GM12873 (cell line): ENCODE data around the gene MYOZ3.

Experiments
- TF ChIP-seq, protein P1 (sequence below): IDR thresholded peaks from 2 replicates; pipeline ENCODE4 v1.5.1; 2012; ENCODE audit warnings: low read depth, mild to moderate bottlenecking, moderate library complexity, low read length, control low read depth; ENCODE audit not compliant: insufficient read depth; ENCODE audit errors: missing control alignments

Gene MYOZ3

DNA sequence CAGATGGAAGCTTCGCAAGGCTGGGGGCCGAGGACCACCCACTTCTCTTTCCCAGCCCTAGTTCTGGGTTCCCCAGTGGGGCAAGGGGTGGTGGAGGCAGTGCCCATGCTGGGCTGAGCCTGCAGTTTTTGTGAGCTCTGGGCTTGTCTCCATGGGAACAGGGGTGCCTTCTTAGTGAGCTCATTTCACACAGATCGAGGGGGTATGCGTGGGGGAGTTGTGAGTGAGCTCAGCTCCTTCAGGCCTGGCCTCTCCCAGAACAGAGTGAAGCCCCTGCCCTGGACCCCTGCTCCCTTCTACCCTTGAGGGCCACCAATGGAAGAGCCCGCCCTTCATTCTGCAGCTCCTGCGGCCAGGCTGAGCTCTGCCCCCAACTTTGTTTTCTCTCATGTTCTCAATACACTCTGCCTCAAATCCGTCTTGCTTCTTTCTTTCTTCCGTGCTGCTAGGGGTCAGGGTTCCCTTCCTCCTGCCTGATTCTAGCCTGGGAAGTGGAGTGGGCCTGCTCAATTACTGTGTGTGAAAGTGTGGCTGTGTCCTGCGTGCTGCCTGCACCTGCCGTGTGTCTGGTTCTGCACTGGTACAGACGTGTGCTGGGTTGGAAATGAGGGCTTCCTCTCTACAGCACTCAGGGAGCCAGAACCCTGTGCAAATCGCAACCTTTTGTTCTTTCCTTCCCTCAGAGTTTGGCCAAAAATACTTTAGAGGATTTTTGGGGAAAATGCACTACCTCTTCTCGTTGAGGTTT is 9.0 kb upstream of the MYOZ3 start:
- TF ChIP-seq, protein P1, sequence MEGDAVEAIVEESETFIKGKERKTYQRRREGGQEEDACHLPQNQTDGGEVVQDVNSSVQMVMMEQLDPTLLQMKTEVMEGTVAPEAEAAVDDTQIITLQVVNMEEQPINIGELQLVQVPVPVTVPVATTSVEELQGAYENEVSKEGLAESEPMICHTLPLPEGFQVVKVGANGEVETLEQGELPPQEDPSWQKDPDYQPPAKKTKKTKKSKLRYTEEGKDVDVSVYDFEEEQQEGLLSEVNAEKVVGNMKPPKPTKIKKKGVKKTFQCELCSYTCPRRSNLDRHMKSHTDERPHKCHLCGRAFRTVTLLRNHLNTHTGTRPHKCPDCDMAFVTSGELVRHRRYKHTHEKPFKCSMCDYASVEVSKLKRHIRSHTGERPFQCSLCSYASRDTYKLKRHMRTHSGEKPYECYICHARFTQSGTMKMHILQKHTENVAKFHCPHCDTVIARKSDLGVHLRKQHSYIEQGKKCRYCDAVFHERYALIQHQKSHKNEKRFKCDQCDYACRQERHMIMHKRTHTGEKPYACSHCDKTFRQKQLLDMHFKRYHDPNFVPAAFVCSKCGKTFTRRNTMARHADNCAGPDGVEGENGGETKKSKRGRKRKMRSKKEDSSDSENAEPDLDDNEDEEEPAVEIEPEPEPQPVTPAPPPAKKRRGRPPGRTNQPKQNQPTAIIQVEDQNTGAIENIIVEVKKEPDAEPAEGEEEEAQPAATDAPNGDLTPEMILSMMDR = no peak

GRCh38 chr5:150653145-150653761 is 7.8 kb upstream of the MYOZ3 start:
- TF ChIP-seq, protein P1 = no peak

DNA sequence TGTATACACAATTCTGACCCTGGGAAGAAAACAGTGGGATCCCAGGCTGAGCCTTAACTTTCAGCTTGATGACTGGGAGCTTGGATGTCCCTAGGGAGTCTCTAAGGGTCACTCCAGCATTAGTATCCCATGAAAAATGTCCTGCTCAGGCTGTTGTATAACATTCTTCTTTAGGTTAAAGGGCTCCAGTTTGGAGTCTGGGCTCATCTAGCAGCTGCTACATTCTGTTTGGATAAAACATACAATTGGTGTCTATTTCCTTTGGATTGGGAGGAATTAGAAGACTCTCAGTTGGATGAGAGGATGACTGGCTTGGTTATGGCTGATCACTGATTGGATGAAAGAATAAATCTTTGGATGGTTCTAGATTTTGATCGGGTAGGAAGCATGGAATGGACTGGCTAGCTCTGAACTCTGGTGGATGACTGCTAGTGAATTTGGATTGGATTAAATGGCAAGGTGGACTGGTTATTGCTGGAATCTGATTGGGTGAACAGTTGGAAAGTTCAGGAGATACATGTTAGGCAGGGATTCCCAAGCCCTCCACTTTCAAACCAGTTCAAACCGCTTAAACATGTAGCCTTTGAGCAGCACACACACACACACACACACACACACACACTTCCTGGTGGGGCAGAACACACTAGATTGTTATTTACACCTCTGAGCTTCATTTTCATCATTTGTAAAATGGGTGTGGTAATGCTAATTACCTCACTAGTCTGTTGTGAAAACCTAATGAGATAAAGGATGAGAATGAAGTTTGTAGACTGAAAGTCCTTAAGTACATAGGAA is 7.1 kb upstream of the MYOZ3 start:
- TF ChIP-seq, protein P1 = no peak

- TF ChIP-seq, protein P1 = no peak
Observed at GRCh38 chr5:150655221-150655620, 5.8 kb upstream of the MYOZ3 start.

DNA sequence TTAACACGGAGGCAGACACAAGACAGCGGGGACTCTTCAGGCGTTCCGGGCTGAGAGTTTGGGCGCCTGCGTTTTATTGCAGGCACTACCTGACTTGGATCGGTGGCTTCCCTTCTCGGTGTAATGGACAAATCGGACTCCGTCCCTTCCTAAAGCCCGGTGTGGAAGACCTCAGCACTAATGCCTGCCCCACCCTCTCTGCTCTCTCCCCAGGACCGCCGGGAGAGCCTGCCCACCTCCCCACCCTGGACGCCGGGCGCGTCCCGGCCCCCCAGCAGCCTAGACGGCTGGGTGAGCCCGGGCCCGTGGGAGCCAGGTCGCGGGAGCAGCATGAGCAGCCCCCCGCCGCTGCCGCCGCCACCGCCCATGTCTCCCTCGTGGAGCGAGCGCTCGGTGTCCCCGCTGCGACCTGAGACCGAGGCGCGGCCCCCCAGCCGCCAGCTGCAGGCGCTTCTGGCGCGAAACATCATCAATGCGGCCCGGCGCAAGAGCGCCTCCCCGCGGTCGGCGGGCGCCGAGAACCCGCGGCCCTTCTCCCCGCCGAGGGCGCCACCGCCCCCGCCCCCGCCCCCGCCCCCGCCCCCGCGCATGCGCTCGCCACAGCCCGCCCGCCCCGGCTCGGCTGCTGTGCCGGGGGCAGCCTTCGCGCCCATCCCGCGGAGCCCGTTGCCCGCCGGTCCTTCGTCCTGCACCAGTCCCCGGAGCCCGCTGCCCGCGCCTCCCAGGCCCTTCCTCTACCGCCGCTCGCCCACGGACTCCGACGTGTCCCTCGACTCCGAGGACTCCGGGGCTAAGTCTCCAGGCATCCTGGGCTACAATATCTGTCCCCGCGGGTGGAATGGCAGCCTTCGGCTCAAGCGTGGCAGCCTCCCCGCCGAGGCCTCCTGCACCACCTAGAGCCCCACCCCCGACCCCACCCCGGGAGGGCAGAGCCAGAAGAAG is 4.6 kb upstream of the MYOZ3 start:
- TF ChIP-seq, protein P1 = peak; percentile 74

- TF ChIP-seq, protein P1 = no peak
Observed at GRCh38 chr5:150658121-150658520, 2.9 kb upstream of the MYOZ3 start.
